H1 (cell line): ENCODE results near the gene COMMD6. TPM values are rescaled to one million over a fixed set of nuclear protein-coding genes. Genes with fewer than 3 reads are reported as not detected.

ENCODE experiments used
- CTCF ChIA-PET: fragments of 300-600 bp; sonication (Branson Sonifier 250); formaldehyde crosslinking; loops from one replicate; lab custom pipeline; 2021; ENCODE audit not compliant: partially characterized antibody; lab: Charles Lee
- POLR2A ChIA-PET: fragments of 300-600 bp; sonication (Branson Sonifier 250); formaldehyde crosslinking; loops from one replicate; lab custom pipeline; 2021; ENCODE audit warnings: inconsistent platforms; ENCODE audit not compliant: partially characterized antibody; lab: Charles Lee
- DNase-seq, 2 experiments: peaks; one replicate each; pipeline versions ENCODE4 v3.0.0 to v3.0.0-alpha.2; 2010 to 2022; ENCODE audit warnings: low spot score in 2 of 2, low read depth in 1 of 2, mixed read lengths in 1 of 2
- FAIRE-seq: peaks from 2 replicates; lab custom pipeline; 2011; peaks lifted over from hg19 to GRCh38; lab: Jason Lieb, UNC
- H2AFZ ChIP-seq: 2 replicates; pipeline ENCODE4 v1.8.1; 2012; ENCODE audit warnings: low read length, inconsistent platforms
- H2AK5ac ChIP-seq: 2 replicates; pipeline ENCODE4 v1.6.1; 2013; ENCODE audit warnings: low read depth, low read length
- H2BK120ac ChIP-seq: replicated peaks from 2 replicates; pipeline ENCODE3; 2013; ENCODE audit warnings: low read depth, low read length, inconsistent platforms
- H2BK12ac ChIP-seq: 2 replicates; pipeline ENCODE4 v1.6.1; 2013; ENCODE audit warnings: low read depth, low read length
- H2BK15ac ChIP-seq: 2 replicates; pipeline ENCODE4 v1.6.1; 2013; ENCODE audit warnings: low read length
- H2BK20ac ChIP-seq: 2 replicates; pipeline ENCODE4 v1.6.1; 2013; ENCODE audit warnings: low read length
- H2BK5ac ChIP-seq: 2 replicates; pipeline ENCODE4 v1.6.1; 2013; ENCODE audit warnings: low read depth, low read length
- H3K14ac ChIP-seq: 2 replicates; pipeline ENCODE4 v1.6.1; 2013; ENCODE audit warnings: inconsistent platforms; ENCODE audit not compliant: insufficient read length
- H3K18ac ChIP-seq: 2 replicates; pipeline ENCODE4 v1.6.1; 2013; ENCODE audit warnings: low read length; ENCODE audit errors: extremely low read depth
- H3K23ac ChIP-seq: 2 replicates; pipeline ENCODE4 v1.6.1; 2013; ENCODE audit warnings: inconsistent platforms; ENCODE audit not compliant: insufficient read length
- H3K23me2 ChIP-seq: 2 replicates; pipeline ENCODE4 v1.6.1; 2013; ENCODE audit warnings: low read depth, low read length
- H3K27ac ChIP-seq: 2 replicates; pipeline ENCODE4 v1.6.1; 2011; ENCODE audit warnings: low read depth, low read length, inconsistent platforms
- H3K27me3 ChIP-seq, 4 experiments: replicated peaks in 1 of 4; 1 replicate in 1 of 4; 2 replicates in 3 of 4; pipeline versions ENCODE4 v1.6.1 to v1.8.1; 2011 to 2013; ENCODE audit warnings: low read length in 3 of 4, mild to moderate bottlenecking in 3 of 4, inconsistent platforms in 2 of 4, mixed read lengths in 2 of 4, moderate library complexity in 1 of 4; ENCODE audit not compliant: control insufficient read depth in 3 of 4, insufficient read depth in 3 of 4; ENCODE audit errors: extremely low read depth in 1 of 4
- H3K36me3 ChIP-seq, 4 experiments: 2 replicates each; pipeline versions ENCODE4 v1.6.1 to v1.8.1; 2011 to 2013; ENCODE audit warnings: mild to moderate bottlenecking in 4 of 4, low read length in 3 of 4, moderate library complexity in 2 of 4, control low read depth in 1 of 4, inconsistent platforms in 1 of 4; ENCODE audit not compliant: insufficient read depth in 4 of 4, control insufficient read depth in 2 of 4
- H3K4ac ChIP-seq: replicated peaks from 2 replicates; pipeline ENCODE3; 2013; ENCODE audit warnings: low read length, low read depth, mixed read lengths, inconsistent platforms; ENCODE audit not compliant: insufficient read length
- H3K4me1 ChIP-seq, 4 experiments: replicated peaks in 1 of 4; 1 replicate in 1 of 4; 2 replicates in 3 of 4; pipeline versions ENCODE4 v1.6.1 to v1.8.1; 2011 to 2013; ENCODE audit warnings: low read length in 3 of 4, inconsistent platforms in 2 of 4, mixed read lengths in 1 of 4; ENCODE audit not compliant: insufficient read depth in 4 of 4, control insufficient read depth in 3 of 4
- H3K4me2 ChIP-seq, 2 experiments: 2 replicates each; pipeline versions ENCODE4 v1.6.1 to v1.8.1; 2011 to 2013; ENCODE audit warnings: low read depth in 2 of 2, low read length in 2 of 2, control low read depth in 1 of 2, inconsistent platforms in 1 of 2, mild to moderate bottlenecking in 1 of 2; ENCODE audit not compliant: insufficient read depth in 1 of 2
- H3K4me3 ChIP-seq, 4 experiments: fragments of 200-600, 300-600 bp in 1 of 4; sonication (generic), shearing (Covaris generic), sonication (Bioruptor Twin) in 1 of 4; 2 replicates each; pipeline versions ENCODE4 v1.5.1 to v1.8.1; 2011 to 2016; ENCODE audit warnings: low read length in 4 of 4, low read depth in 3 of 4, control low read depth in 2 of 4, inconsistent platforms in 2 of 4, mild to moderate bottlenecking in 2 of 4, mixed read lengths in 1 of 4, moderate library complexity in 1 of 4; ENCODE audit not compliant: insufficient read depth in 2 of 4; ENCODE audit errors: extremely low read depth in 1 of 4
- H3K56ac ChIP-seq: replicated peaks from 2 replicates; pipeline ENCODE3; 2013; ENCODE audit warnings: low read depth, mild to moderate bottlenecking, mixed read lengths, low read length, inconsistent platforms; ENCODE audit not compliant: insufficient read length
- H3K79me1 ChIP-seq: 2 replicates; pipeline ENCODE4 v1.6.1; 2013; ENCODE audit warnings: low read depth, low read length, control low read depth
- H3K79me2 ChIP-seq, 2 experiments: 2 replicates each; pipeline versions ENCODE4 v1.6.1 to v1.8.1; 2012 to 2013; ENCODE audit warnings: low read length in 2 of 2, mild to moderate bottlenecking in 2 of 2, inconsistent platforms in 1 of 2; ENCODE audit not compliant: insufficient read depth in 2 of 2, control insufficient read depth in 1 of 2
- H3K9ac ChIP-seq, 4 experiments: replicated peaks in 1 of 4; 1 replicate in 1 of 4; 2 replicates in 3 of 4; pipeline versions ENCODE4 v1.6.1 to v1.8.1; 2011 to 2013; ENCODE audit warnings: low read depth in 3 of 4, low read length in 3 of 4, control low read depth in 2 of 4, mild to moderate bottlenecking in 2 of 4, moderate library complexity in 2 of 4, inconsistent platforms in 1 of 4; ENCODE audit errors: extremely low read depth in 1 of 4
- H3K9me3 ChIP-seq, 2 experiments: 2 replicates each; pipeline versions ENCODE4 v1.6.1 to v1.8.1; 2012 to 2013; ENCODE audit warnings: mild to moderate bottlenecking in 2 of 2, moderate library complexity in 2 of 2, control low read depth in 1 of 2, inconsistent platforms in 1 of 2, low read depth in 1 of 2, low read length in 1 of 2, mixed read lengths in 1 of 2; ENCODE audit not compliant: insufficient read depth in 2 of 2
- H4K20me1 ChIP-seq, 2 experiments: replicated peaks in 1 of 2; 2 replicates each; pipeline versions ENCODE3 to v1.8.1; 2011 to 2013; ENCODE audit warnings: inconsistent platforms in 2 of 2, low read length in 2 of 2, mild to moderate bottlenecking in 1 of 2; ENCODE audit not compliant: insufficient read depth in 2 of 2, control insufficient read depth in 1 of 2
- H4K5ac ChIP-seq: 2 replicates; pipeline ENCODE4 v1.6.1; 2013; ENCODE audit warnings: low read length, low read depth, mixed read lengths, inconsistent platforms; ENCODE audit not compliant: insufficient read length
- H4K8ac ChIP-seq: 2 replicates; pipeline ENCODE4 v1.8.0; 2013; ENCODE audit warnings: mild to moderate bottlenecking, moderate library complexity, low read length, inconsistent platforms; ENCODE audit not compliant: insufficient read depth; ENCODE audit errors: extremely low read depth
- H4K91ac ChIP-seq: replicated peaks from 2 replicates; pipeline ENCODE3; 2013; ENCODE audit warnings: low read length, mixed read lengths, inconsistent platforms; ENCODE audit not compliant: insufficient read length
- ASH2L ChIP-seq: fragments of 200-600, 300-600 bp; sonication (generic); IDR thresholded peaks from one replicate; pipeline ENCODE4 v1.7.1; 2017; ENCODE audit warnings: low read length
- CREB1 ChIP-seq: IDR thresholded peaks from 2 replicates; pipeline ENCODE4 v1.6.1; 2012; ENCODE audit warnings: inconsistent platforms
- CTBP2 ChIP-seq: IDR thresholded peaks from 2 replicates; pipeline ENCODE4 v1.7.0; 2011; ENCODE audit warnings: borderline replicate concordance, mild to moderate bottlenecking, moderate library complexity, mixed read lengths, low read length; ENCODE audit not compliant: insufficient read depth, insufficient read length
- GTF2F1 ChIP-seq: IDR thresholded peaks from 2 replicates; pipeline ENCODE4 v1.6.1; 2012; ENCODE audit warnings: low read depth, low read length, improper control_type of control experiment, borderline replicate concordance
- HDAC6 ChIP-seq: IDR thresholded peaks from one replicate; pipeline ENCODE4 v1.7.1; 2012; ENCODE audit warnings: low read depth, mild to moderate bottlenecking, inconsistent platforms, low read length, moderate library complexity
- KDM1A ChIP-seq: fragments of 200-600, 300-600 bp; sonication (generic); IDR thresholded peaks from 2 replicates; pipeline ENCODE4 v1.7.1; 2016; ENCODE audit warnings: mild to moderate bottlenecking, low read length, borderline replicate concordance
- POU5F1 ChIP-seq: IDR thresholded peaks from 2 replicates; pipeline ENCODE4 v1.6.1; 2011; ENCODE audit warnings: low read depth, mild to moderate bottlenecking, low read length, moderate library complexity
- RBBP5 ChIP-seq: IDR thresholded peaks from 2 replicates; pipeline ENCODE4 v1.7.1; 2012; ENCODE audit warnings: low read depth, mild to moderate bottlenecking, inconsistent platforms, low read length, moderate library complexity, borderline replicate concordance
- RFX5 ChIP-seq: IDR thresholded peaks from 2 replicates; pipeline ENCODE4 v1.6.1; 2011; ENCODE audit warnings: low read depth, low read length, improper control_type of control experiment, borderline replicate concordance
- SIX5 ChIP-seq: IDR thresholded peaks from 2 replicates; pipeline ENCODE4 v1.6.1; 2011; ENCODE audit warnings: mild to moderate bottlenecking, low read depth, low read length
- SRF ChIP-seq: IDR thresholded peaks from 2 replicates; pipeline ENCODE4 v1.6.1; 2011; ENCODE audit warnings: mild to moderate bottlenecking, low read depth, low read length, moderate library complexity
- TAF1 ChIP-seq: IDR thresholded peaks from 2 replicates; pipeline ENCODE4 v1.6.1; 2011; ENCODE audit warnings: mild to moderate bottlenecking, low read depth, low read length
- YY1 ChIP-seq: IDR thresholded peaks from 2 replicates; pipeline ENCODE4 v1.6.1; 2011; ENCODE audit warnings: low read depth, mild to moderate bottlenecking, low read length
- WGBS, 2 experiments: shearing (Covaris generic) in 1 of 2; methylation state at CpG; one replicate each; pipeline versions ENCODE4 v1.1.6 to v1.1.7; 2013 to 2015; ENCODE audit warnings: low lambda C conversion rate in 2 of 2, mixed read lengths in 2 of 2, inconsistent platforms in 1 of 2, low coverage in 1 of 2, missing lambda C conversion rate in 1 of 2; ENCODE audit not compliant: insufficient replicate concordance in 2 of 2, insufficient coverage in 1 of 2, insufficient read length in 1 of 2; ENCODE audit errors: extremely low coverage in 1 of 2, missing lambda C conversion rate in 1 of 2; 5-methylcytosine and 5-hydroxymethylcytosine counted together
- polyA plus RNA-seq, 7 experiments: library from polyadenylated mRNA; depleted of rRNA in 3 of 7; stranded (reverse) in 5 of 7; unstranded in 2 of 7; fragments of >200 nt in 5 of 7; fragments of 200-250 nt in 2 of 7; gene quantifications; 1 replicate in 5 of 7; 2 replicates in 1 of 7; 4 replicates in 1 of 7; pipeline versions ENCODE4 v1.2.1 to v1.2.3, GENCODE V29; 2011 to 2013; ENCODE audit warnings: missing spikeins in 2 of 7, mixed read lengths in 2 of 7
- total RNA-seq: library from RNA; stranded (reverse); fragmentation: NEBNext Ultra II Directional; extraction: Animal tissue kit (Norgen Biotek cat#: 25700); gene quantifications from 2 replicates; pipeline ENCODE4 v1.2.1, GENCODE V29; 2021

COMMD6 gene
- total and polyA plus RNA-seq, 2 of the 8 experiments (the other 6 are each of a cell fraction or from before 2014, with no cell fraction given): 53.2 to 122 TPM

GRCh38 chr13:75514080-75514995, 23.3 kb downstream of the COMMD6 start:
- Histone ChIP-seq H2BK15ac (no peak overlapping the region), H3K4ac (no peak overlapping the region), H3K4me1 (no peaks in the 10 kb centered on the region), H4K8ac (no peak overlapping the region), H4K91ac (no peak overlapping the region), H2BK120ac (no peak overlapping the region), H2BK5ac (no peak overlapping the region), H3K27me3 (no peaks in the 10 kb centered on the region), H3K4me2 (no peak overlapping the region), H3K36me3 (no peaks in the 10 kb centered on the region), H3K9me3 (peaks cover 5 to 9% of the 10 kb centered on the region in 2 experiments; a peak in 3 of 4 replicates), H3K79me1 (no peaks in the 10 kb centered on the region), H2AFZ (no peak overlapping the region), H2AK5ac (no peak overlapping the region), H3K14ac (no peak overlapping the region), H3K27ac (no peak overlapping the region), H2BK20ac (no peak overlapping the region), H3K9ac (no peak overlapping the region), H3K56ac (no peak overlapping the region), H3K23ac (no peak overlapping the region), H3K79me2 (no peaks in the 10 kb centered on the region), H3K23me2 (no peaks in the 10 kb centered on the region), H4K5ac (no peak overlapping the region), H4K20me1 (no peaks in the 10 kb centered on the region), H3K18ac (no peak overlapping the region), H3K4me3 (no peak overlapping the region), H2BK12ac (no peak overlapping the region)
- DNase-seq (no peak), FAIRE-seq (no peak)
- CTCF ChIA-PET: no interaction called here
- POLR2A ChIA-PET: no interaction called here
- WGBS, 2 experiments: 94% methylated on average over 3 of the region's 3 CpGs; no CpG with 5 or more reads in 1 of the 2 experiments
- no peak for TF ChIP-seq SRF
- no peak for TF ChIP-seq TAF1
- TF ChIP-seq HDAC6: no peak
- TF ChIP-seq GTF2F1: no peak
- TF ChIP-seq ASH2L: no peak
- no peak for TF ChIP-seq YY1
- TF ChIP-seq RBBP5: no peak
- no peak for TF ChIP-seq KDM1A
- TF ChIP-seq CREB1: no peak
- TF ChIP-seq RFX5: no peak
- TF ChIP-seq CTBP2: no peak
- TF ChIP-seq POU5F1: no peak
- no peak for TF ChIP-seq SIX5
